Ishikawa (cell line): ENCODE results near the gene RASAL2.

Experiments used
- CEBPB ChIP-seq: IDR thresholded peaks from 2 replicates; pipeline ENCODE4 v1.6.1; 2012
- CREB1 ChIP-seq: IDR thresholded peaks from 2 replicates; pipeline ENCODE4 v1.6.1; 2012; ENCODE audit warnings: low read depth
- EGR1 ChIP-seq: IDR thresholded peaks from 2 replicates; pipeline ENCODE4 v1.6.1; 2012
- EP300 ChIP-seq: IDR thresholded peaks from 2 replicates; pipeline ENCODE4 v1.6.1; 2012; ENCODE audit warnings: borderline replicate concordance
- RAD21 ChIP-seq: IDR thresholded peaks from 2 replicates; pipeline ENCODE4 v1.6.1; 2012; ENCODE audit warnings: low read depth
- TEAD4 ChIP-seq: IDR thresholded peaks from 2 replicates; pipeline ENCODE4 v1.6.1; 2012
- YY1 ChIP-seq: IDR thresholded peaks from 2 replicates; pipeline ENCODE4 v1.6.1; 2012; ENCODE audit warnings: low read depth
- ZBTB7A ChIP-seq: IDR thresholded peaks from 2 replicates; pipeline ENCODE4 v1.6.1; 2012; ENCODE audit warnings: low read depth
- TF ChIP-seq, protein P1 (sequence below): IDR thresholded peaks from 2 replicates; pipeline ENCODE4 v1.6.1; 2012
- TF ChIP-seq, protein P2 (sequence below): IDR thresholded peaks from 2 replicates; pipeline ENCODE4 v1.6.1; 2012; ENCODE audit warnings: low read depth, mild to moderate bottlenecking

DNA sequence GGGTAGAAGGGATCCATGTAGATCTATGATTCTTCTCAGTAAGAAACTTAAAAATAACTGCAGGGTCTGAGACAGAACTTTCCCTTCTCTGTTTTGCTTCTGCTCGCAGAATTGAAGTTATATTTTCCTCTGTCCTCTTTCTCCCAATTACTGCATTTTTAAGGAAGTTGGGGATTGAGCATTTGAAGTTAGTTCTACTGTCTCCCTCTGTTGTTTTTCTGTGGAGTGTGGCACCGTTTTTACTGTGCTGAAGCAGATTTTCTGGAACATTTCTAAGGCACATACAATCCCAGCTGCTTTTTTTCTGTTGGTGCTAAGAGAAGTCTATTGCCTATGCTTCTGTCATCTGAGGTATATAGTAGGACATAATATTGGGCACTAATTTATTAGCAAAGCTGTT, 43.3 kb downstream of the RASAL2 start:
- TF ChIP-seq, protein P1, sequence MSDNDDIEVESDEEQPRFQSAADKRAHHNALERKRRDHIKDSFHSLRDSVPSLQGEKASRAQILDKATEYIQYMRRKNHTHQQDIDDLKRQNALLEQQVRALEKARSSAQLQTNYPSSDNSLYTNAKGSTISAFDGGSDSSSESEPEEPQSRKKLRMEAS, result no peak
- TF ChIP-seq CEBPB, result no peak
- TF ChIP-seq EGR1, result no peak
- no peak for TF ChIP-seq ZBTB7A
- TF ChIP-seq YY1, result no peak
- TF ChIP-seq CREB1, result no peak
- TF ChIP-seq EP300, result no peak
- TF ChIP-seq RAD21, result no peak
- TF ChIP-seq, protein P2, sequence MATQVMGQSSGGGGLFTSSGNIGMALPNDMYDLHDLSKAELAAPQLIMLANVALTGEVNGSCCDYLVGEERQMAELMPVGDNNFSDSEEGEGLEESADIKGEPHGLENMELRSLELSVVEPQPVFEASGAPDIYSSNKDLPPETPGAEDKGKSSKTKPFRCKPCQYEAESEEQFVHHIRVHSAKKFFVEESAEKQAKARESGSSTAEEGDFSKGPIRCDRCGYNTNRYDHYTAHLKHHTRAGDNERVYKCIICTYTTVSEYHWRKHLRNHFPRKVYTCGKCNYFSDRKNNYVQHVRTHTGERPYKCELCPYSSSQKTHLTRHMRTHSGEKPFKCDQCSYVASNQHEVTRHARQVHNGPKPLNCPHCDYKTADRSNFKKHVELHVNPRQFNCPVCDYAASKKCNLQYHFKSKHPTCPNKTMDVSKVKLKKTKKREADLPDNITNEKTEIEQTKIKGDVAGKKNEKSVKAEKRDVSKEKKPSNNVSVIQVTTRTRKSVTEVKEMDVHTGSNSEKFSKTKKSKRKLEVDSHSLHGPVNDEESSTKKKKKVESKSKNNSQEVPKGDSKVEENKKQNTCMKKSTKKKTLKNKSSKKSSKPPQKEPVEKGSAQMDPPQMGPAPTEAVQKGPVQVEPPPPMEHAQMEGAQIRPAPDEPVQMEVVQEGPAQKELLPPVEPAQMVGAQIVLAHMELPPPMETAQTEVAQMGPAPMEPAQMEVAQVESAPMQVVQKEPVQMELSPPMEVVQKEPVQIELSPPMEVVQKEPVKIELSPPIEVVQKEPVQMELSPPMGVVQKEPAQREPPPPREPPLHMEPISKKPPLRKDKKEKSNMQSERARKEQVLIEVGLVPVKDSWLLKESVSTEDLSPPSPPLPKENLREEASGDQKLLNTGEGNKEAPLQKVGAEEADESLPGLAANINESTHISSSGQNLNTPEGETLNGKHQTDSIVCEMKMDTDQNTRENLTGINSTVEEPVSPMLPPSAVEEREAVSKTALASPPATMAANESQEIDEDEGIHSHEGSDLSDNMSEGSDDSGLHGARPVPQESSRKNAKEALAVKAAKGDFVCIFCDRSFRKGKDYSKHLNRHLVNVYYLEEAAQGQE, result no peak
- TF ChIP-seq TEAD4, result no peak
